Measurements from ENCODE around the gene GNPAT.
A peak's percentile ranks its signal among the peaks of the same experiment; 100 is the strongest.

GNPAT gene

DNA sequence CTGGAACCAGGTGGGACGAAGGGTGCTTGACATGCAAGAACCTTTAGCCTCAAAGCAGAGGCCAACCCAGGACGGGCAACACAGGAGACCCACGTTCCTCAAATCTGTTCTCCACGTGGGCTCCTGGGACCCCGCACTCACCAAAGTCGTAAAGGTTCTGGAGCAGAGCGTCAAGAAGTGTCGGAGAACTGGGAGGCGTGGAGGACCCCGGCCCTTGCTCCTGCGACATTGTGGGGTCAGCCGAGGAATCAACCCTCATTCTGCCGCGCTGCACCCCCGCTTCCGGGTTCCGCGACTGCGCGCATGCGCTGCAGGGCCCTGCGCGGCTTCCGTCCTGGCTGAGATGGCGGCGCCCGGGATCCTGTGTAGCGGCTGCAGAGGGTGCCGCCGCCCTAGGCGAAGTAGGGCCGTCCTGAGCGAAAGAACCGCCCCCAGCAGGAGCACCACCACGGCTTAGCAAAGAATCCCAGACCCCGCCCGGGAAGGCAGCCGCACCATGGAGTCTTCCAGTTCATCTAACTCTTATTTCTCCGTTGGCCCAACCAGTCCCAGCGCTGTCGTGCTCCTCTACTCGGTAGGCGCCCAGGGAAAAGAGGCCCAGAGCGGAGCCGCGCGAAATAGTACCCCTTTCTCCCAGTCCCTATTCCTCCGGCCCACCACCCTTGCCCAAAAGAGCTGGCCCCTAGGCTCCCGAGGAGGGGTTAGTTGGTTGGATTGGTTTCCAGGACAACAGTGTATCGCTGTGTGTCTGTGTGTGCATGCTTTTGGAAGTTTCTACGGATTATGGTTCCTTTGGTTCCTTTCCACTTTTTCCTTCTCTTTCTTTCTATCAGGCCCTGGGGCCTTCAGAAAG is at the start of gene GNPAT:
Gene GNPAT (plus strand): TSS at position 330 of the 853 bp plus-strand sequence. CDS start 167 bp downstream, at position 497.
- TF ChIP-seq Cebpa-rat (IDR thresholded peaks at IDR 0.05): no peak
- peaks cover 29% of the 10 kb centered on the region; the same call in 1 of the 2 replicates for H4K20me1 ChIP-seq
- peak within 1 kb of the TSS; percentile 90 for H3K9ac ChIP-seq
- peaks cover 41% of the 10 kb centered on the region for H3K4me1 ChIP-seq
- peaks cover 56% of the 10 kb centered on the region for H3K36me3 ChIP-seq
- peak within 1 kb of the TSS; percentile 83 for H3K4me3 ChIP-seq
- H3K27me3 ChIP-seq: no peaks in the 10 kb centered on the region
- H3K4me2 ChIP-seq: peak within 1 kb of the TSS; percentile 90
- peak within 1 kb of the TSS; percentile 86 for H3K27ac ChIP-seq
- H3K9me3 ChIP-seq: no peaks in the 10 kb centered on the region

DNA sequence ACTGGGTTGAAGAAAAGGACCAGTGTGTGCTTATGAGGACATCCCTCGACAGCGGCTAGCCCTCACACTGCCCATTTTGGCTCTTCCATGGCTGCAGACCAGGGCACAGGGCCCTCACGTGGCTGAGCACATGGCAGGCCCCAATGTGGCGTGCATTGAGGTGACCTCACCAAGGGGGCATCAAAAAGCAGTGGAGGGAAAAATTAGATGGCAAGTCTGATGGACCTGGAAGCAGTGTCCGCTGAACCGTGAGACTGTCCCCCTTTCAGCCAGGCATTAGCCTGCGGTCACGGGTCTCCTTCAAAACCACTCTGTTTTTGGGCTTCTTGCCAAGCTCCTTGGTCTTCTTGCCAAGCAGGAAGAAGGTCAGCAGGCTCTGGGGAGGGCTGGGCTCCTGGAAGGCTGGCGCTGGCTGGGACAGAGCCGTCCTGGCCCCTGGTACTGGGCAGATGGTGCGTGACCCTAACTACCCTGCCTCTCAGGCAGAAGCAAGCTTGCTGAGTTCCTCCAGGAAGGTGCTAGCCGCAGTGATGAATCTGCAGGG is 48.3 kb upstream of the GNPAT start:
- H3K36me3 ChIP-seq: no peaks in the 10 kb centered on the region
- peaks cover 5% of the 10 kb centered on the region for H3K9me3 ChIP-seq
- H3K4me3 ChIP-seq: no peak overlapping the region
- peaks cover 34% of the 10 kb centered on the region for H3K4me1 ChIP-seq
- no peaks in the 10 kb centered on the region for H3K27me3 ChIP-seq
- peak overlapping the region; percentile 43 for H3K4me2 ChIP-seq
- no peak for TF ChIP-seq Cebpa-rat (IDR thresholded peaks at IDR 0.05)
- no peak overlapping the region for H3K27ac ChIP-seq
- no peaks in the 10 kb centered on the region for H4K20me1 ChIP-seq
- no peak overlapping the region for H3K9ac ChIP-seq

DNA sequence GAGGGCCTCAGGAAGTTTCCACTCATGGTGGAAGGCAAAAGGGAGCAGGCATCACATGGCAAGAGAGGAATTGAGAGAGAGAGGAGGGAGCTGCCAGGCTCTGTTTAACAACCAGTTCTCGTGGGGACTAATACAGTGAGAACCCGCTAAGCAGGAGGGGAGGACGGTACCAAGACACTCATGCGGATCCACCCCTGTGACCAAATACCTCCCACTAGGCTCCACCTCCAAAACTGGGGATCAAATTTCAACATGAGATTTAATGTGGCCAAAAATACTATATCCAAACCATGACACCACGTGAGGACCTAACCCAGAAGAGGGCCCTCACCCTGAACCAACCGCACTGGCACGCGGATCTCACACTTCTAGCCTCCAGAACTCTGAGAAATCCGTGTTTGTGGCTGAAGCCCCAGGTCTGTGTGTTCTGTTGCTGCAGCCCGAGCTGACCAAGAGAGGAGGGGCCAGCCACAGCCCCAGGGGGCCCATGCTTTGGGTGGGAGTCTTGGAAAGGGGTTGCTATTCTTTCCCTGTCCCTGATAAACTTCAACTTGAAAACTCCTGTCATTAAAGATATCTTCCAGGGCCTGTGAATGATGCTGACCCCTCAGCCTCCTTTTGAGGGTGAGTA is 47.2 kb upstream of the GNPAT start:
- Histone ChIP-seq H3K9me3 (peaks cover 5% of the 10 kb centered on the region), H4K20me1 (no peaks in the 10 kb centered on the region), H3K27ac (no peak overlapping the region), H3K4me2 (no peak overlapping the region), H3K4me3 (no peak overlapping the region), H3K9ac (no peak overlapping the region), H3K27me3 (no peaks in the 10 kb centered on the region), H3K4me1 (peaks cover 34% of the 10 kb centered on the region), H3K36me3 (no peaks in the 10 kb centered on the region)
- TF ChIP-seq Cebpa-rat (IDR thresholded peaks at IDR 0.05): no peak

DNA sequence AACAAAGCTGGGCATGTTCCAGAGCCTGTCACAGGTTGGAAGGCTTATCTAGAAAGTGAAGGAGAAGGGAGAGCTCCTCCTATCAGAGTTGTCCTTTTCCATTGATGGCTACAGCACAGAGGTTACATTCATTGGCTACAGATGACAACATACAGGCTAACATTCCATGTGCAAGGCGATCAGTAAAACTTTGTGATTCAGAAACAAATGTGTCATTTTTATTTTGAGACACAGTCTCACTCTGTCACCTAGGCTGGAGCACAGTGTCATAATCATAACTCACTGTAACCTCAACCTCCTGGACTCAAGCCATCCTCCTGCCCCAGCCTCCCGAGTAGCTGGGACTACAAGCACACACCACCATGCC is 46.6 kb upstream of the GNPAT start:
- Histone ChIP-seq H3K9me3 (peaks cover 4% of the 10 kb centered on the region), H3K4me1 (peaks cover 34% of the 10 kb centered on the region), H4K20me1 (no peaks in the 10 kb centered on the region), H3K27me3 (no peaks in the 10 kb centered on the region), H3K36me3 (no peaks in the 10 kb centered on the region), H3K9ac (no peak overlapping the region), H3K27ac (no peak overlapping the region), H3K4me2 (no peak overlapping the region), H3K4me3 (no peak overlapping the region)
- TF ChIP-seq Cebpa-rat (IDR thresholded peaks at IDR 0.05): no peak

DNA sequence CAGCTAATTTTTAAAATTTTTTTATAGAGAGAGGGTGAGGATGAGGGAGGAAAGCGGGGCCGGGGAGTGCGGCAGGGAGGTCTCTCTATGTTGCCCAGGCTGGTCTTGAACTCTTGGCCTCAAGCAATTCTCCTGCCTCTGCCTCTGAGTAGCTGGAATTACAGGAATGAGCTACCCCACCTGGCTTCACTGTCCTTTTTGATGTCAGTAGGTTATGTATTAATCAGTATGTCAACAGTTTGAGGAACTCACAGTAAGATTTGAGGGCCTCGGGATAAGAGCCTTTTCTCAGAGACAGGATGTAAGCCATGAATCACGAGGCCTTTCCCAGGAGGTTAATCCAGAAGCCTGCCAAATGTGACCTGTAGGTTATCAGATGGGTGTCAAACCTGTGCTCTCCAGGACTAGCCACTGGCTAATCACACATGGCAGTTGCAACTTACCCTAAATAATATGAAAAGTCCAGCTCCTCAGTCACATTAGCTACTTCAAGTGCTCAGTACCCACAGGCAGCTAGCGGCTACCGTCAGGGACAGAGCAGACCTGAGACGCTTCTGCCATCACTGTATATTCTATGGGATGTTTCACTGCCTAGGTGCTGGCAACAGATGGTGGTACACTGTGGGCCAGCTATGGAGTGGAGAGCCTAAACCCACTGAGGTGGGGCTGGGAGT is 46.0 kb upstream of the GNPAT start:
- no peaks in the 10 kb centered on the region for H3K36me3 ChIP-seq
- H3K9me3 ChIP-seq: no peaks in the 10 kb centered on the region
- TF ChIP-seq Cebpa-rat (IDR thresholded peaks at IDR 0.05): no peak
- no peak overlapping the region for H3K9ac ChIP-seq
- H4K20me1 ChIP-seq: no peaks in the 10 kb centered on the region
- H3K4me2 ChIP-seq: peak overlapping the region; percentile 51
- peaks cover 34% of the 10 kb centered on the region for H3K4me1 ChIP-seq
- no peaks in the 10 kb centered on the region for H3K27me3 ChIP-seq
- no peak overlapping the region for H3K4me3 ChIP-seq
- no peak overlapping the region for H3K27ac ChIP-seq

DNA sequence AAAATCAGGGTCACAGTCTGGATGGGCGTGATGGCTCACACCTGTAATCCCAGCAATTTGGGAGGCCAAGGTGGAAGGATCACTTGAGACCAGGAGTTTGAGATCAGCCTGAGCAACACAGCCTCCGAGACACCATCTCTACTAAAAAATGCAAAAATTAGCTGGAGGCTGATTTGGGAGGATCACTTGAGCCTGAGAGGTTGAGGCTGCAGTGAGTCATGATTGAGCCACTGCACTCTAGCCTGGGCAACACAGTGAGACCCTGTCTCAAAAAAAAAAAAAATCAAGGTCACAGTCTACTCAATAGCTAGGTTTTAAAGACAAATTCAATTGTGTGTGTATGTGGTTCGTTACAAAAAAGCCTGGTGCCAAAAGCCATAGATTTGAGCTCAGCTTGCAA is 44.7 kb upstream of the GNPAT start:
- Histone ChIP-seq H3K9ac (no peak overlapping the region), H3K4me3 (no peak overlapping the region), H3K36me3 (no peaks in the 10 kb centered on the region), H4K20me1 (no peaks in the 10 kb centered on the region), H3K27ac (no peak overlapping the region), H3K27me3 (no peaks in the 10 kb centered on the region), H3K4me2 (peak overlapping the region; percentile 51; the same call in 1 of the 2 replicates), H3K4me1 (peaks cover 34% of the 10 kb centered on the region), H3K9me3 (no peaks in the 10 kb centered on the region)
- no peak for TF ChIP-seq Cebpa-rat (IDR thresholded peaks at IDR 0.05)

DNA sequence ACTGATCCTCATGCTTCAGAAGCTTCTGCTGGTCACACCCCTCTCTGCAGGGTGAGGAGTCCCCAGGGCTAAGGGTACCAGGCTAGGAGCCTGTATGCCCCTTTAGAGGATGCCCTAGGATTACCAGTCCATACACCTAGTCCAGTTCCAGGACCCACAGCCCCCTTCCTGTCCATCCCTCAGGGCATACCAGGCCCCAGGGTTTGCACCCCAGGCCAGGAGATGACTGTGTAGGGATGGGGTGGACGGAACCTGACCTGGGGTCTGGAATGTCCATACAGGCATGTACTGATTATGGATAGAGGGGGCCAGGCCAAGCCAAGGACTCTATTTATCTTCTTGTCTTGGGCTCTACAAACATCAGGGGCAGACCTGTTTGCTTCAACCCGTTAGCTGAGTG is 44.3 kb upstream of the GNPAT start:
- H4K20me1 ChIP-seq: no peaks in the 10 kb centered on the region
- H3K4me3 ChIP-seq: no peak overlapping the region
- H3K36me3 ChIP-seq: no peaks in the 10 kb centered on the region
- H3K9me3 ChIP-seq: no peaks in the 10 kb centered on the region
- H3K4me1 ChIP-seq: peaks cover 38% of the 10 kb centered on the region
- no peak for TF ChIP-seq Cebpa-rat (IDR thresholded peaks at IDR 0.05)
- no peak overlapping the region for H3K9ac ChIP-seq
- H3K27me3 ChIP-seq: no peaks in the 10 kb centered on the region
- no peak overlapping the region for H3K4me2 ChIP-seq
- no peak overlapping the region for H3K27ac ChIP-seq

DNA sequence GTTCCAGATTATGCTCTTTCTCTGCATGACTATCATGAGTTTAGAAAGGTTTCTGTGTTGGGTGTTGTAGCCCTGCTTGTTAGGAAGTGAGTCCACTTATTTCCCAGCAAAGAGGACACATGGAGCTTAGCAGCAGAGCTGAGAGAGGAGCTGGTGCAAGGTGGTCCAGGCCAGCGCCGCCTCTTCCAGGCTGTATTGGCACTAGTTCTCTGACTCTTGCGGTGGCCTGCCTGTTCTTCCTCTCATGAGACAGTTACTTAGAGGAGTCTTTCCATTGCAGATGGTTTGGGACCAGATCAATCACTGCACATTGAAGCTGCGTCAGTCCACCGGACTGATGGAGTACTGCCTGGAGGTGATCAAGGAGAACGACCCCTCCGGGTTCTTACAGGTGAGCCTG is 41.1 kb upstream of the GNPAT start:
- Histone ChIP-seq H3K4me1 (peaks cover 24% of the 10 kb centered on the region), H3K36me3 (no peaks in the 10 kb centered on the region), H3K27me3 (no peaks in the 10 kb centered on the region), H3K9me3 (no peaks in the 10 kb centered on the region), H3K27ac (no peak overlapping the region), H3K4me3 (no peak overlapping the region), H4K20me1 (no peaks in the 10 kb centered on the region), H3K9ac (no peak overlapping the region), H3K4me2 (no peak overlapping the region)
- no peak for TF ChIP-seq Cebpa-rat (IDR thresholded peaks at IDR 0.05)

DNA sequence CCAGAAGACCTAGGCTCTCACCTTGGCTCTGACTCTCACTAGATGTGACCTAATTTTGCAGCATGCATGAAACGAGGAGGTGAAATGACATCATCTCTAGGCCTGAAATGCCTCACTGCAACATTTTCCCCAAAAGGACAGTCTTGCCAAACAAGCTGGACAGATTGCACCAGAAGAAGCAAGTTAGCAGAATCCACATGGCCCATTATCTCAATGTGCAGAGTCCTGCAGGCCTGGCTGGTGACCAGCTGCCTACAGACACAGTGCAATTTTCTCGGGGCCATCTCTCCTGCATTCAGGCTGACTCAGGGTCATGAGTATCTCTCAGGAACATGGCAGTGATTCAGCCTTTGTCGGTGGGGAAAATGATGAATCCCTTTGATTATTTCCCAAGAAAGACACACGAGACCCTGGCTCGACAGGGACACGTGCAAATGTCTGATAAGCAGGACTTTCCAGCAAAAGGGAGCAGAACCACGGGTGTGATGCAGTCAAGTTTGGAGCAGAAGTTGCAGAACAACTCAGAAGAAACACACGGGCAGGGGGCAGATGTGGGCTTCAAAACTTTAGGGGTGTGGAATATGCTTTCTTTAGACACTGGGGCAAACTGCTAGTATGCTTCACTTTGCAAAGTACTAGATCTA is 40.5 kb upstream of the GNPAT start:
- H4K20me1 ChIP-seq: no peaks in the 10 kb centered on the region
- no peak overlapping the region for H3K27ac ChIP-seq
- peaks cover 18% of the 10 kb centered on the region for H3K4me1 ChIP-seq
- no peaks in the 10 kb centered on the region for H3K9me3 ChIP-seq
- H3K4me3 ChIP-seq: no peak overlapping the region
- H3K36me3 ChIP-seq: no peaks in the 10 kb centered on the region
- H3K4me2 ChIP-seq: no peak overlapping the region
- no peaks in the 10 kb centered on the region for H3K27me3 ChIP-seq
- no peak overlapping the region for H3K9ac ChIP-seq
- no peak for TF ChIP-seq Cebpa-rat (IDR thresholded peaks at IDR 0.05)
